ENCODE measurements around the gene MED12L. TPM values are rescaled to one million over a fixed set of nuclear protein-coding genes. Genes with fewer than 3 reads are reported as not detected.
A peak's percentile ranks its signal among the peaks of the same experiment; 100 is the strongest.

The MED12L gene
- total and polyA plus RNA-seq, 2 experiments from 2014 or later = 0.07 to 2.7 TPM

GRCh38 chr3:151101270-151101969 is 16.0 kb downstream of the MED12L start:
- Histone ChIP-seq H3K4me3 (no peak overlapping the region), H3K9me3 (ENCODE audit: low read depth) (no peaks in the 10 kb centered on the region), H4K20me1 (ENCODE audit: insufficient read depth, poor library complexity, severe bottlenecking) (no peaks in the 10 kb centered on the region), H3K79me2 (no peaks in the 10 kb centered on the region), H3K27ac (no peak overlapping the region), H2AFZ (no peak overlapping the region), H3K9me2 (replicated peaks; ENCODE audit: insufficient read depth) (no peaks in the 10 kb centered on the region), H3K4me2 (no peak overlapping the region), H3K4me1 (ENCODE audit: insufficient read depth) (no peaks in the 10 kb centered on the region), H3K27me3 (no peaks in the 10 kb centered on the region), H3K36me3 (replicated peaks; ENCODE audit: insufficient read depth, low read depth) (no peaks in the 10 kb centered on the region)
- peak; percentile 8 for DNase-seq (ENCODE audit: low spot score)
- TF ChIP-seq CTCF (IDR thresholded peaks at IDR 0.05; ENCODE audit: poor library complexity) = no peak
- 46% methylated on average over 8 of the region's 8 CpGs for WGBS (ENCODE audit: low lambda C conversion rate, missing lambda C conversion rate)

GRCh38 chr3:151106311-151106710 is 20.8 kb downstream of the MED12L start:
- H3K4me2 ChIP-seq = no peak overlapping the region
- no peaks in the 10 kb centered on the region for H3K36me3 ChIP-seq (replicated peaks; ENCODE audit: insufficient read depth, low read depth)
- H4K20me1 ChIP-seq (ENCODE audit: insufficient read depth, poor library complexity, severe bottlenecking) = no peaks in the 10 kb centered on the region
- no peaks in the 10 kb centered on the region for H3K27me3 ChIP-seq
- no peak for DNase-seq (ENCODE audit: low spot score)
- H3K4me3 ChIP-seq = no peak overlapping the region
- H3K79me2 ChIP-seq = no peaks in the 10 kb centered on the region
- H3K27ac ChIP-seq = no peak overlapping the region
- no peaks in the 10 kb centered on the region for H3K9me3 ChIP-seq (ENCODE audit: low read depth)
- no peak for TF ChIP-seq EZH2 (IDR thresholded peaks at IDR 0.05; ENCODE audit: borderline replicate concordance)
- no peak for TF ChIP-seq CTCF (IDR thresholded peaks at IDR 0.05; ENCODE audit: poor library complexity)
- TF ChIP-seq EZH2phosphoT487 (IDR thresholded peaks at IDR 0.05; ENCODE audit: low read depth, severe bottlenecking, unreplicated experiment) = no peak
- WGBS (ENCODE audit: low lambda C conversion rate, missing lambda C conversion rate) = 84% methylated on average over 2 of the region's 2 CpGs
- no peaks in the 10 kb centered on the region for H3K9me2 ChIP-seq (replicated peaks; ENCODE audit: insufficient read depth)
- no peak overlapping the region for H2AFZ ChIP-seq
- H3K4me1 ChIP-seq (ENCODE audit: insufficient read depth) = no peaks in the 10 kb centered on the region

GRCh38 chr3:151107177-151107576 is 21.7 kb downstream of the MED12L start:
- Histone ChIP-seq H3K27me3 (no peaks in the 10 kb centered on the region), H3K9me2 (replicated peaks; ENCODE audit: insufficient read depth) (no peaks in the 10 kb centered on the region), H3K4me1 (ENCODE audit: insufficient read depth) (no peaks in the 10 kb centered on the region), H3K9me3 (ENCODE audit: low read depth) (no peaks in the 10 kb centered on the region), H3K4me2 (no peak overlapping the region), H3K36me3 (replicated peaks; ENCODE audit: insufficient read depth, low read depth) (no peaks in the 10 kb centered on the region), H4K20me1 (ENCODE audit: insufficient read depth, poor library complexity, severe bottlenecking) (no peaks in the 10 kb centered on the region), H2AFZ (no peak overlapping the region), H3K4me3 (no peak overlapping the region), H3K27ac (no peak overlapping the region), H3K79me2 (no peaks in the 10 kb centered on the region)
- no peak for TF ChIP-seq EZH2phosphoT487 (IDR thresholded peaks at IDR 0.05; ENCODE audit: low read depth, severe bottlenecking, unreplicated experiment)
- 69% methylated on average over 4 of the region's 4 CpGs for WGBS (ENCODE audit: low lambda C conversion rate, missing lambda C conversion rate)
- no peak for DNase-seq (ENCODE audit: low spot score)

GRCh38 chr3:151107701-151108100 is 22.2 kb downstream of the MED12L start:
- Histone ChIP-seq H3K27ac (no peak overlapping the region), H3K27me3 (no peaks in the 10 kb centered on the region), H4K20me1 (ENCODE audit: insufficient read depth, poor library complexity, severe bottlenecking) (no peaks in the 10 kb centered on the region), H3K9me3 (ENCODE audit: low read depth) (no peaks in the 10 kb centered on the region), H3K4me2 (no peak overlapping the region), H3K36me3 (replicated peaks; ENCODE audit: insufficient read depth, low read depth) (no peaks in the 10 kb centered on the region), H2AFZ (no peak overlapping the region), H3K4me3 (no peak overlapping the region), H3K4me1 (ENCODE audit: insufficient read depth) (no peaks in the 10 kb centered on the region), H3K9me2 (replicated peaks; ENCODE audit: insufficient read depth) (no peaks in the 10 kb centered on the region), H3K79me2 (no peaks in the 10 kb centered on the region)
- WGBS (ENCODE audit: low lambda C conversion rate, missing lambda C conversion rate) = 34% methylated on average over 5 of the region's 5 CpGs
- peak; percentile 7 for DNase-seq (ENCODE audit: low spot score)
- TF ChIP-seq EZH2 (IDR thresholded peaks at IDR 0.05; ENCODE audit: borderline replicate concordance) = no peak
- TF ChIP-seq EZH2phosphoT487 (IDR thresholded peaks at IDR 0.05; ENCODE audit: low read depth, severe bottlenecking, unreplicated experiment) = no peak
- TF ChIP-seq CTCF (IDR thresholded peaks at IDR 0.05; ENCODE audit: poor library complexity) = no peak
